ENCODE data around the gene MAPK1IP1L. TPM values are rescaled to one million over a fixed set of nuclear protein-coding genes. Genes with fewer than 3 reads are reported as not detected.
A peak's percentile ranks its signal among the peaks of the same experiment; 100 is the strongest.

MAPK1IP1L gene
- total and polyA plus RNA-seq, 2 of the 13 experiments (the other 11 are each of a cell fraction or from before 2014, with no cell fraction given): 27.8 to 68.4 TPM

GRCh38 chr14:55026793-55027561 lies 24.5 kb upstream of the MAPK1IP1L start, which contains the start of the genes SOCS4 and WDHD1 (continued):
- TF ChIP-seq KIAA2018 (CRISPR knock-in tag; IDR thresholded peaks at IDR 0.05; ENCODE audit: borderline replicate concordance) (no peak), MYC (CRISPR knock-in tag; IDR thresholded peaks at IDR 0.05; ENCODE audit: borderline replicate concordance) (peak; percentile 94), BHLHE40 (IDR thresholded peaks at IDR 0.05; ENCODE audit: low read length) (no peak), SP1 (IDR thresholded peaks at IDR 0.05) (no peak), SP1 (CRISPR knock-in tag; IDR thresholded peaks at IDR 0.05) (peak; percentile 91), NCOA2 (CRISPR knock-in tag; IDR thresholded peaks at IDR 0.05) (peak; percentile 59), CERS6 (CRISPR knock-in tag; IDR thresholded peaks at IDR 0.05) (no peak), RBM39 (IDR thresholded peaks at IDR 0.05; ENCODE audit: low read depth, low read length, poor library complexity, severe bottlenecking) (peak; percentile 68), SOX5 (CRISPR knock-in tag; IDR thresholded peaks at IDR 0.05; ENCODE audit: borderline replicate concordance) (0 out of 2 replicates have a peak, but pooled peaks have one; percentile 45), ZNF747 (CRISPR knock-in tag; IDR thresholded peaks at IDR 0.05; ENCODE audit: borderline replicate concordance) (0 out of 2 replicates have a peak, but pooled peaks have one; percentile 67), PLRG1 (conservative IDR thresholded peaks at IDR 0.05) (no peak), HINFP (CRISPR knock-in tag; IDR thresholded peaks at IDR 0.05; ENCODE audit: low read depth) (peak; percentile 88), SP2 (CRISPR knock-in tag; IDR thresholded peaks at IDR 0.05) (peak; percentile 87), ZNF567 (CRISPR knock-in tag; IDR thresholded peaks at IDR 0.05; ENCODE audit: borderline replicate concordance) (no peak), RFXAP (CRISPR knock-in tag; IDR thresholded peaks at IDR 0.05; ENCODE audit: borderline replicate concordance) (peak; percentile 85; the same call in 1 of the 2 replicates), ZSCAN5A (CRISPR knock-in tag; IDR thresholded peaks at IDR 0.05; ENCODE audit: borderline replicate concordance) (no peak), ZNF879 (CRISPR knock-in tag; IDR thresholded peaks at IDR 0.05) (no peak)

Measured in HepG2 (cell line).